T-cell (primary cell): ENCODE measurements around the gene SLIT3. TPM values are rescaled to one million over a fixed set of nuclear protein-coding genes. Genes with fewer than 3 reads are reported as not detected.

Source experiments
- ATAC-seq, 4 experiments: fragments of 200-7000 bp in 3 of 4; fragments of 150-1000 bp in 1 of 4; cut with Tn5 transposase; replicated peaks in 1 of 4; 1 replicate in 3 of 4; 2 replicates in 1 of 4; pipeline ENCODE4 v1.10.0; 2021; ENCODE audit warnings: moderate library complexity in 3 of 4, mild to moderate bottlenecking in 2 of 4, moderate number of reproducible peaks in 1 of 4
- CTCF ChIA-PET, 2 donors: fragments of 300-600 bp; sonication (Branson Sonifier 250); formaldehyde crosslinking; loops; one replicate each; lab custom pipeline; 2022; ENCODE audit warnings: antibody characterized with exemption in 2 of 2; lab: Charles Lee
- POLR2A ChIA-PET, 2 donors: fragments of 300-600 bp; sonication (Branson Sonifier 250); formaldehyde crosslinking; loops; one replicate each; lab custom pipeline; 2022; ENCODE audit warnings: antibody characterized with exemption in 2 of 2; lab: Charles Lee
- DNase-seq, 35 experiments: peaks; one replicate each; pipeline versions ENCODE4 v3.0.0 to v3.0.0-alpha.2; 2013 to 2023
- H3K27ac ChIP-seq: one replicate; pipeline ENCODE4 v1.5.1; 2013; ENCODE audit warnings: low read length
- H3K27me3 ChIP-seq, 2 experiments: replicated peaks in 1 of 2; 1 replicate in 1 of 2; 2 replicates in 1 of 2; pipeline versions ENCODE4 v1.6.1 to v1.7.0; 2013; ENCODE audit warnings: low read length in 1 of 2, mixed read lengths in 1 of 2; ENCODE audit not compliant: control insufficient read depth in 2 of 2, insufficient read depth in 2 of 2; ENCODE audit errors: extremely low read depth in 1 of 2
- H3K36me3 ChIP-seq, 2 donors: 1 replicate in 1 of 2; 2 replicates in 1 of 2; pipeline versions ENCODE4 v1.6.1 to v1.7.0; 2013; ENCODE audit warnings: low read length in 1 of 2; ENCODE audit not compliant: control insufficient read depth in 2 of 2, insufficient read depth in 1 of 2; ENCODE audit errors: extremely low read depth in 1 of 2
- H3K4me1 ChIP-seq, 2 experiments: 1 replicate in 1 of 2; 2 replicates in 1 of 2; pipeline versions ENCODE4 v1.6.1 to v1.7.0; 2013; ENCODE audit warnings: low read length in 2 of 2, mixed read lengths in 1 of 2; ENCODE audit not compliant: insufficient read depth in 2 of 2, control insufficient read depth in 1 of 2; ENCODE audit errors: extremely low read depth in 1 of 2
- H3K4me3 ChIP-seq, 2 donors: 1 replicate in 1 of 2; 2 replicates in 1 of 2; pipeline versions ENCODE4 v1.5.1 to v1.7.0; 2013; ENCODE audit warnings: mild to moderate bottlenecking in 2 of 2, low read length in 1 of 2, moderate library complexity in 1 of 2; ENCODE audit not compliant: control insufficient read depth in 1 of 2; ENCODE audit errors: extremely low read depth in 1 of 2
- H3K9me3 ChIP-seq: 2 replicates; pipeline ENCODE4 v1.7.0; 2013
- H3K27ac Mint-ChIP-seq, 2 donors: one replicate each; pipeline ENCODE4 v1.8.0; 2020 to 2021; ENCODE audit warnings: mild to moderate bottlenecking in 2 of 2, mixed read lengths in 2 of 2
- H3K27me3 Mint-ChIP-seq, 2 donors: one replicate each; pipeline ENCODE4 v1.8.0; 2021 to 2022; ENCODE audit warnings: mixed read lengths in 2 of 2
- H3K36me3 Mint-ChIP-seq: one replicate; pipeline ENCODE4 v1.8.0; 2021; ENCODE audit warnings: mixed read lengths
- H3K4me1 Mint-ChIP-seq, 3 donors: one replicate each; pipeline ENCODE4 v1.8.0; 2020 to 2022; ENCODE audit warnings: mixed read lengths in 3 of 3, mild to moderate bottlenecking in 1 of 3
- H3K4me3 Mint-ChIP-seq, 3 donors: one replicate each; pipeline ENCODE4 v1.8.0; 2020 to 2022; ENCODE audit warnings: mild to moderate bottlenecking in 3 of 3, mixed read lengths in 3 of 3, moderate library complexity in 3 of 3
- H3K9me3 Mint-ChIP-seq, 3 donors: one replicate each; pipeline ENCODE4 v1.8.0; 2020 to 2022; ENCODE audit warnings: mixed read lengths in 3 of 3
- WGBS: methylation state at CpG from one replicate; pipeline ENCODE4 v1.1.5; 2013; ENCODE audit warnings: missing lambda C conversion rate; ENCODE audit not compliant: insufficient coverage; 5-methylcytosine and 5-hydroxymethylcytosine counted together
- total RNA-seq, 35 experiments: library from RNA in 6 of 35; stranded (reverse) in 6 of 35; fragments of 120-200 nt in 1 of 35; gene quantifications; one replicate each; pipeline versions ENCODE4 v1.2.1 to v1.2.4 and lab custom pipeline; 2013 to 2026

Gene SLIT3
- total RNA-seq, 5 donors from 2014 or later (not counting 1 experiment from before 2014, with no cell fraction given) = 0.13 to 0.32 (median 0.13) TPM; not detected in 2

DNA sequence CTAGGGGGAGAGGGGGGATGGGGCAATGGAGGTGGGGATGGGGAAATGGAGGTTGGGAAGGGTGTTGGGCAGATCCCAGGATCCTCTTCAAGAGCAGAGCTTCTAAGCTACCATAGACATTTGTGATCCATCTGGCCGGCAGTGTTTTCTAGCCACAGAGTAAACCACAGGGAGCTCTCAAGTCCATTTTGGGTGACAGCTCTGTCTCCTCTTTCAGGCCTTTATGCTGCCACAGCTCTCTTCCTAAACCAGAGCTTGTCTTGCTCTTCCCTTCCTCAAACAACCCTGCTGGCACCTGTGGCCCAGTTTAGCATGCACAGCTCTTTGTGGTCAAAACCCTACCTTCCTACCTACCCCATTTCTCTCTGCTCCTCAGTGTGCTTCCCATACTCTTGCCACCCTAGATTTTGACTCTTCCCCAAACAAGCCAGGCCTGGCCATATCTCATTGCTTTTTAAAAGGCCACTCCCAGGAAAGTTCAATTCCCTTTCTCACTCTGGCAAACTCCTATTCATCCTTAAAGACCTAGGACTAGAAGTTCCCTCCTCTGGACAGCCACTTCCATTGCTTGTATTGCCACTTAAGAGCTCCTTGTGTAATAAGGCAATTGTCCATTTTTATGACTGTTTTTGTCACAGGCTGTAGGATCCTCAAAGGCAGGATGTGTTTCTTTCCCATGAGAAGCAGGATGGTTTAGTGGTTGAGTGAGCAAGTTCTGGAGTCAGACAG, 637.5 kb downstream of the SLIT3 start:
- Histone ChIP-seq H3K27ac (no peak overlapping the region), H3K36me3 (no peaks in the 10 kb centered on the region), H3K4me3 (no peak overlapping the region), H3K27me3 (no peaks in the 10 kb centered on the region), H3K4me1 (no peaks in the 10 kb centered on the region), H3K9me3 (no peaks in the 10 kb centered on the region)
- Mint-ChIP-seq H3K27ac (no peak overlapping the region), H3K9me3 (no peaks in the 10 kb centered on the region), H3K27me3 (peaks cover 6 to 12% of the 10 kb centered on the region in 2 donors), H3K4me3 (no peak overlapping the region), H3K4me1 (no peaks in the 10 kb centered on the region), H3K36me3 (no peaks in the 10 kb centered on the region)
- ATAC-seq = no peak
- ChIA-PET POLR2A (no interaction called here), CTCF (no interaction called here)
- DNase-seq = no peak
- 10% methylated on average over 1 of the region's 1 CpG for WGBS

GRCh38 chr5:168661593-168662485, 639.1 kb downstream of the SLIT3 start:
- Mint-ChIP-seq H3K27ac (no peak overlapping the region), H3K4me1 (no peaks in the 10 kb centered on the region), H3K27me3 (peaks cover 6 to 12% of the 10 kb centered on the region in 2 donors), H3K36me3 (no peaks in the 10 kb centered on the region), H3K9me3 (no peaks in the 10 kb centered on the region), H3K4me3 (no peak overlapping the region)
- Histone ChIP-seq H3K4me3 (no peak overlapping the region), H3K4me1 (no peaks in the 10 kb centered on the region), H3K27me3 (no peaks in the 10 kb centered on the region), H3K36me3 (no peaks in the 10 kb centered on the region), H3K9me3 (no peaks in the 10 kb centered on the region), H3K27ac (no peak overlapping the region)
- 67% methylated on average over 1 of the region's 3 CpGs for WGBS
- no peak for ATAC-seq
- ChIA-PET CTCF (no interaction called here), POLR2A (no interaction called here)
- DNase-seq = no peak

DNA sequence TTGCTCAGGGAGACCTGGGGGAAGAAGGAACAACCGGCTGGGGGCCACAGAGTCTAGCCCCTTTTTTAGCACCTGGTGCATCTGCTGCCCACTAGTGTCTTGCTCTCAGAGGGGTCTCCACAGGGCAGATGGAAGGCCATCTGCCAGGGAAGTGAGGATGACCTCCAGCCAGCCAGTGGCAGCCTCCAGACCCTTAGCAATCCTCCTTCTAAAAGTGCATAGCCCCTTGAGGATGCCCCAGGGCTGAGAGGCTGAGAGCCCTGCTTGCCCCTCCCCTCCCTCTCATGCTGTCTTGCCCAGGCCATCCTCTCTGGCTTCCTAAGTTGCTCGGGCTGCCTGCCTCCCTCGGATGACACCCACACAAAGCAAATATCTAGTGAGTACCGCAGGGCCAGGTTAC, 640.2 kb downstream of the SLIT3 start:
- POLR2A ChIA-PET = no interaction called here
- ATAC-seq (no peak), DNase-seq (no peak)
- H3K36me3 ChIP-seq = no peaks in the 10 kb centered on the region
- Mint-ChIP-seq H3K27ac (no peak overlapping the region), H3K27me3 (peaks cover 6 to 12% of the 10 kb centered on the region in 2 donors), H3K4me1 (no peaks in the 10 kb centered on the region), H3K9me3 (no peaks in the 10 kb centered on the region), H3K4me3 (no peak overlapping the region), H3K36me3 (no peaks in the 10 kb centered on the region)
- WGBS = 77% methylated on average over 3 of the region's 4 CpGs
- H3K27me3 ChIP-seq = no peaks in the 10 kb centered on the region
- CTCF ChIA-PET = interaction anchor here in 1 of 2 donors (0.6 kb wide), 1 partner anchor 698 kb away, joined by 5 read pairs; no protein-coding TSS in a partner anchor
- H3K9me3 ChIP-seq = no peaks in the 10 kb centered on the region
- no peak overlapping the region for H3K4me3 ChIP-seq
- no peaks in the 10 kb centered on the region for H3K4me1 ChIP-seq
- H3K27ac ChIP-seq = no peak overlapping the region

DNA sequence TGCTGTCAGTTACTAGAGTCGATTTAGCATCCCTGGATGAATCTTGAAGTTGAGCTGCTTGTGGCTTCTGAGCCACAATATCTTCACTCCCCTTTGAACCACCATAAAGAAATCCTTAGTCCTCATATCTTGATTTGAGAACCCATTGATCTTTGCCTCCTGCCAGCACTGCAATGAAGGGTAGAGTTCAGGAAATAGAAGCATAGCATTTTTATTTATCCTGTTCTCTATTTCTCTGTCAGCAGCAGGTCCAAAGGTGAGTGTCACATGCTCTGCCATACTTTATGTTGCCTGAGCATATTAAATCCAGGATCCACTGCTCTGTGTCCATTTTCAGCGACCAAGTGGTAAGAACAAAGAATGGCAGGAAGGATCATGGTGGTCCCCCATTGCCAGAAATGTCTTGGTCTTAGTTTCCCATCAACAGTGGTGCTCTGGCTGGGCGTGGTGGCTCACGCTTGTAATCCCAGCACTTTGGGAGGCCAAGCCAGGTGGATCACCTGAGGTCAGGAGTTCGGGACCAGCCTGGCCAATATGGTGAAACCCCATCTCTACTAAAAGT, 641.6 kb downstream of the SLIT3 start:
- WGBS = 70% methylated on average over 3 of the region's 5 CpGs
- Histone ChIP-seq H3K36me3 (no peaks in the 10 kb centered on the region), H3K9me3 (no peaks in the 10 kb centered on the region), H3K4me3 (no peak overlapping the region), H3K4me1 (no peaks in the 10 kb centered on the region), H3K27me3 (no peaks in the 10 kb centered on the region), H3K27ac (no peak overlapping the region)
- Mint-ChIP-seq H3K9me3 (no peaks in the 10 kb centered on the region), H3K27me3 (peaks cover 6 to 12% of the 10 kb centered on the region in 2 donors), H3K27ac (no peak overlapping the region), H3K36me3 (no peaks in the 10 kb centered on the region), H3K4me1 (no peaks in the 10 kb centered on the region), H3K4me3 (no peak overlapping the region)
- CTCF ChIA-PET = no interaction called here
- POLR2A ChIA-PET = no interaction called here
- ATAC-seq (no peak), DNase-seq (no peak)

GRCh38 chr5:168658394-168658793, 642.5 kb downstream of the SLIT3 start:
- 100% methylated on average over 1 of the region's 2 CpGs for WGBS
- H3K4me1 ChIP-seq = no peaks in the 10 kb centered on the region
- H3K27ac ChIP-seq = no peak overlapping the region
- Mint-ChIP-seq H3K9me3 (no peaks in the 10 kb centered on the region), H3K36me3 (no peaks in the 10 kb centered on the region), H3K4me1 (no peaks in the 10 kb centered on the region), H3K27ac (no peak overlapping the region), H3K4me3 (no peak overlapping the region), H3K27me3 (peaks cover 9 to 13% of the 10 kb centered on the region in 2 donors)
- POLR2A ChIA-PET = no interaction called here
- ATAC-seq (no peak), DNase-seq (no peak)
- no peaks in the 10 kb centered on the region for H3K36me3 ChIP-seq
- CTCF ChIA-PET = no interaction called here
- no peaks in the 10 kb centered on the region for H3K27me3 ChIP-seq
- no peaks in the 10 kb centered on the region for H3K9me3 ChIP-seq
- no peak overlapping the region for H3K4me3 ChIP-seq

- Mint-ChIP-seq H3K4me1 (no peaks in the 10 kb centered on the region), H3K4me3 (no peak overlapping the region), H3K9me3 (no peaks in the 10 kb centered on the region), H3K36me3 (no peaks in the 10 kb centered on the region), H3K27ac (no peak overlapping the region), H3K27me3 (peaks cover 9 to 10% of the 10 kb centered on the region in 2 donors)
- H3K9me3 ChIP-seq = no peaks in the 10 kb centered on the region
- WGBS = no CpG with 5 or more reads among the region's 3 CpGs
- ChIA-PET POLR2A (no interaction called here), CTCF (interaction anchor here in 1 of 2 donors (0.7 kb wide), 1 partner anchor 19 kb away, joined by 3 read pairs; no protein-coding TSS in a partner anchor)
- H3K27ac ChIP-seq = no peak overlapping the region
- H3K4me3 ChIP-seq = no peak overlapping the region
- H3K4me1 ChIP-seq = no peaks in the 10 kb centered on the region
- H3K27me3 ChIP-seq = peaks cover 0 to 6% of the 10 kb centered on the region in 2 experiments
- no peak for ATAC-seq
- no peak for DNase-seq
- no peaks in the 10 kb centered on the region for H3K36me3 ChIP-seq
These were observed 644.3 kb downstream of the SLIT3 start for GRCh38 chr5:168656633-168657032.
